GM18505 (cell line): Measurements from ENCODE around the gene TMEM150B.

Source experiments
- ATAC-seq: cut with Tn5 transposase; IDR thresholded peaks from one replicate; pipeline ENCODE4 v1.9.1; 2021; ENCODE audit not compliant: unreplicated experiment
- POLR2A ChIP-seq: IDR thresholded peaks from 4 replicates; pipeline ENCODE4 v1.6.1; 2011; ENCODE audit warnings: borderline replicate concordance; ENCODE audit not compliant: insufficient read depth, insufficient read length; ENCODE audit errors: extremely low read depth

Gene TMEM150B

GRCh38 chr19:55301459-55302317 is 23.5 kb downstream of the TMEM150B start:
- no peak for TF ChIP-seq POLR2A
- ATAC-seq: no peak

DNA sequence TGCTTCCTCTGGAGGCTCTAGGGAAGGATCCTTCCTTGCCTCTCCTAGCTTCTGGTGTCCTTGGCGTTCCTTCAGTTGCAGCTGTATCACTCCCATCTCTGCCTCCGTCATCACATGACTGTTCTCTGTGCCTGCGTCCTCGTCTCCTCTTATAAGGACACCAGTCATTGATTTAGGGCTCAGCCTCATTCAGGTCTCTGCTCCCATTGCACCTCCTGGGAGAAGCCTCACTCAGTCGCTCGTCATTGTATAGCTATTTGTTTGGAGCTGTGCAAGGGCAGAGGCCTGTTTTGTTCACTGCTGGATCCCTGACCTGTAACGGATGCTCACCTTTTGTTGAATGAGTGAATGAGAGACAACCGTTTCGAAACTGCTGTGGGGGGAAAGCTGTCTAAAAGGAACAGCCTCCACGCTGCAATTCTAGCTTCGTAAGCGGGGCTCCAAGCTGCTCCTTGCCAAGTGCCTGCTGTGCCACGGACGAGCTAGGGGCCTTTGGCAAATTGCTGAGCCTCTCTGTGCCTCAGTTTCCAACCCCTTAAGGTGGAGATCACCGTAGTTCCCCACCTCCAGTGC is 24.2 kb downstream of the TMEM150B start:
- no peak for ATAC-seq
- no peak for TF ChIP-seq POLR2A

DNA sequence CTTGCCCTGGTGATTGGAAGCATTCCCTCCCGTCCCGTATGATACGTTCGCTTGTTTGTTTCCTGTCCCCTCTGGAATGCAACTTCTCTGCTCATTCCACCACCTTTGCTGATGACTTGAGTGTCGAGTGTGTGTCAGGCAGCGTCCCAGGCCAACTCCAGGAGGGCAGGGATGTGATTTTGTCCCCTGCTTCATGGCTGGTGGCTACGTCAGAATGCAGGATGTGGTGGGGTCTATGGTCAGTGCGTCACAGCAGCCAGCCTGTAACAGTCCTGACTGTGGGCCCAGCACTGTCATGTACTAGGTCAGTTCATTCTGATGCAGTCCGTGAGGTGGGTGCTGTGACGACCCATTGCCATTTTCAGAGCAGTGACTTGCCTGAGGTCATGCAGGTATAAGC is 25.1 kb downstream of the TMEM150B start:
- TF ChIP-seq POLR2A: no peak
- no peak for ATAC-seq

GRCh38 chr19:55297267-55297666 is 27.9 kb downstream of the TMEM150B start:
- no peak for TF ChIP-seq POLR2A
- ATAC-seq: no peak

DNA sequence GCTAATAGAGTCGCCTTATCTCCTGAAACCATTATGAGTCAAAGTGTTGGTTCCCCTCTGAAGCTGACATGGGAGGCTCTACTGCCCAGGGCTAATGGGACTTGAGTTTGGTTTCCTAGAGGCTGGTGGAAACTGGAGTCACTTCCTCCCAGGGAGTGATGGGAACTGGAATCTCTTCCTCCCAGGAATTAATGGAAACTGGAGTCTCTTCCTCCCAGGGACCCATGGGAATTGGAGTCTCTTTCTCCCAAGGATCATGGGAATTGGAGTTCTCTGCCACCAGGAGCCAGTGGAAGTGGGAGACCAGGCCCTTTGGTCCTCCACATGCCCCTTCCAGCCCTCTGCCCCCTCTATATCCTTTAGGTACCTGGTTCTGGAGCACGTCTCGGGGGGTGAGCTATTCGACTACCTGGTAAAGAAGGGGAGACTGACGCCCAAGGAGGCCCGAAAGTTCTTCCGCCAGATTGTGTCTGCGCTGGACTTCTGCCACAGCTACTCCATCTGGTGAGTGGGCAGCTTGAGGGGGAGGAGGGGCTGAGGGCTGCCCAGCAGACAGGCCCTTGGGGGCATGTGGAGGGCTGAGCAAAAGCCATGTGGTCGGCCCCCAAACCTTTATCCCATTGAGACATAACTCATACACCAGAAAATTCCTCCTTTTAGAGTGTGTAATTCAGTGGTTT is 35.9 kb downstream of the TMEM150B start:
- ATAC-seq: no peak
- TF ChIP-seq POLR2A: no peak

- no peak for ATAC-seq
- no peak for TF ChIP-seq POLR2A
Observed at GRCh38 chr19:55287361-55288079, 37.6 kb downstream of the TMEM150B start.

DNA sequence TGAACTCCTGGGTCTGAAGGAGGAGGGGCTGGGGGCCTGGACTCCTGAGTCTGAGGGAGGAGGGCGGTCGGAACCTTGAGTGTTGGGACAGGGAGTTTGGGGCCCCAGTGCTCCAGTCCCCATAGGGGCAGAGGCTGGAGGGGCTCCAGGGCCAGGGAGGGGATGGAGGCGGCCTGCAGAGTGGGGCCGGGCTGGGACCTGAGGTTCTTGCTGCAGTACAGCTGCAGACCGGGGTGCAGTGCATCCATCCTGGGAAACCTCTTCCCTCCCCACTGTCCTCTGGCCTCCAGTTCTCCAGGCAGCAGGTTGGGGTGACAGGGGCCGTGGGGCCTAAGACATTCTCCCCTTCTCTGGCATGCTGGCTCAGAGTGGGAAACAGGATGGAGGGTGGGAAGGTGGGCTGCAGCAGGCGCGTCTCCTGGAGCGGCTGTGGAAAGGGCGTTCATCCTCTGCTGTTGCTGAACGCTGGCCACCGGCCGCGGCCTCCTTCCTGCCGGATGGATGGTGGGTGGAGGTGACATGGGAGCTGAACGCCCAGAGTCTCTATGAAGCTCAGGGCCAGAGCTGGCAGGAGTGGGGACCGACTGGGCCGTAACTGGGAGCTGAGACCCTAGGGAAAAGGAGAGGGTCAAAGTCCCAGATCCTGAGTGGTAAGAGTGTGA is 39.8 kb downstream of the TMEM150B start:
- TF ChIP-seq POLR2A: no peak
- ATAC-seq: no peak

- TF ChIP-seq POLR2A: no peak
- no peak for ATAC-seq
Observed at GRCh38 chr19:55284405-55285058, 40.6 kb downstream of the TMEM150B start.

GRCh38 chr19:55283548-55284377 is 41.4 kb downstream of the TMEM150B start, which contains the start of gene BRSK1:
Gene BRSK1, plus strand, starts transcription at chr19:55283997. Its CDS starts 446 bp downstream, at chr19:55284443.
- no peak for TF ChIP-seq POLR2A
- ATAC-seq: no peak

GRCh38 chr19:55279770-55280643 is 45.1 kb downstream of the TMEM150B start, which contains the start of gene HSPBP1:
Gene HSPBP1, minus strand, starts transcription at chr19:55280110. Its CDS starts 502 bp downstream, at chr19:55279608.
- TF ChIP-seq POLR2A: peak; percentile 66
- peak; percentile 62 for ATAC-seq

- TF ChIP-seq POLR2A: no peak
Observed at GRCh38 chr19:55279340-55279739, 45.8 kb downstream of the TMEM150B start.

More at GRCh38 chr19:55279340-55279739, 45.8 kb downstream of the TMEM150B start:
- ATAC-seq: no peak
